Right atrium auricular region (tissue), 2 donors: ENCODE results near the gene GPRC5C. TPM values are rescaled to one million over a fixed set of nuclear protein-coding genes. Genes with fewer than 3 reads are reported as not detected.
"Not testable (repeated sequence)": the region's sequence is repeated elsewhere in the genome, so short reads cannot be mapped to it uniquely, and the experiment has no call there.

Experiments
- DNase-seq: peaks from one replicate; pipeline ENCODE4 v3.0.0-alpha.2; 2019; ENCODE audit warnings: low spot score
- H3K27ac ChIP-seq, 2 donors: fragments of 200-600 bp; sonication (generic); 1 replicate in 1 of 2; 2 replicates in 1 of 2; pipeline ENCODE4 v1.5.1; 2016 to 2019
- H3K27me3 ChIP-seq, 2 donors: fragments of 200-600 bp; sonication (generic); one replicate each; pipeline versions ENCODE4 v1.5.1 to v1.6.0; 2017 to 2019
- H3K36me3 ChIP-seq: fragments of 200-600 bp; sonication (generic); one replicate; pipeline ENCODE4 v1.5.1; 2016
- H3K4me1 ChIP-seq, 2 donors: fragments of 200-600 bp; sonication (generic); one replicate each; pipeline versions ENCODE4 v1.5.1 to v1.6.0; 2017 to 2019
- H3K4me3 ChIP-seq, 2 donors: fragments of 200-600 bp; sonication (generic); 1 replicate in 1 of 2; 2 replicates in 1 of 2; pipeline ENCODE4 v1.5.1; 2017 to 2019; ENCODE audit warnings: mild to moderate bottlenecking in 1 of 2, moderate library complexity in 1 of 2
- H3K9me3 ChIP-seq, 2 donors: fragments of 200-600 bp; sonication (generic); one replicate each; pipeline ENCODE4 v1.5.1; 2019
- total RNA-seq, 2 donors: library from RNA; depleted of rRNA; stranded (reverse); fragments of >200 nt; gene quantifications; one replicate each; pipeline ENCODE4 v1.1.0, GENCODE V29; 2016
- TF ChIP-seq, protein P1 (sequence below), 2 donors: fragments of 200-600 bp; sonication (generic); IDR thresholded peaks; one replicate each; pipeline ENCODE4 v1.5.1; 2019; ENCODE audit warnings: antibody characterized with exemption in 2 of 2

Gene GPRC5C
- total RNA-seq, 2 donors from 2014 or later = 39.0 to 48.0 TPM

GRCh38 chr17:74481621-74482020, 49.7 kb downstream of the GPRC5C start:
- TF ChIP-seq, protein P1, sequence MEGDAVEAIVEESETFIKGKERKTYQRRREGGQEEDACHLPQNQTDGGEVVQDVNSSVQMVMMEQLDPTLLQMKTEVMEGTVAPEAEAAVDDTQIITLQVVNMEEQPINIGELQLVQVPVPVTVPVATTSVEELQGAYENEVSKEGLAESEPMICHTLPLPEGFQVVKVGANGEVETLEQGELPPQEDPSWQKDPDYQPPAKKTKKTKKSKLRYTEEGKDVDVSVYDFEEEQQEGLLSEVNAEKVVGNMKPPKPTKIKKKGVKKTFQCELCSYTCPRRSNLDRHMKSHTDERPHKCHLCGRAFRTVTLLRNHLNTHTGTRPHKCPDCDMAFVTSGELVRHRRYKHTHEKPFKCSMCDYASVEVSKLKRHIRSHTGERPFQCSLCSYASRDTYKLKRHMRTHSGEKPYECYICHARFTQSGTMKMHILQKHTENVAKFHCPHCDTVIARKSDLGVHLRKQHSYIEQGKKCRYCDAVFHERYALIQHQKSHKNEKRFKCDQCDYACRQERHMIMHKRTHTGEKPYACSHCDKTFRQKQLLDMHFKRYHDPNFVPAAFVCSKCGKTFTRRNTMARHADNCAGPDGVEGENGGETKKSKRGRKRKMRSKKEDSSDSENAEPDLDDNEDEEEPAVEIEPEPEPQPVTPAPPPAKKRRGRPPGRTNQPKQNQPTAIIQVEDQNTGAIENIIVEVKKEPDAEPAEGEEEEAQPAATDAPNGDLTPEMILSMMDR (IDR thresholded peaks at IDR 0.05) = no peak
- no peaks in the 10 kb centered on the region for H3K27me3 ChIP-seq
- no peak overlapping the region for H3K27ac ChIP-seq
- H3K9me3 ChIP-seq = no peaks in the 10 kb centered on the region
- no peaks in the 10 kb centered on the region for H3K4me1 ChIP-seq
- H3K4me3 ChIP-seq = no peak overlapping the region
- DNase-seq = no peak
- no peaks in the 10 kb centered on the region for H3K36me3 ChIP-seq

DNA sequence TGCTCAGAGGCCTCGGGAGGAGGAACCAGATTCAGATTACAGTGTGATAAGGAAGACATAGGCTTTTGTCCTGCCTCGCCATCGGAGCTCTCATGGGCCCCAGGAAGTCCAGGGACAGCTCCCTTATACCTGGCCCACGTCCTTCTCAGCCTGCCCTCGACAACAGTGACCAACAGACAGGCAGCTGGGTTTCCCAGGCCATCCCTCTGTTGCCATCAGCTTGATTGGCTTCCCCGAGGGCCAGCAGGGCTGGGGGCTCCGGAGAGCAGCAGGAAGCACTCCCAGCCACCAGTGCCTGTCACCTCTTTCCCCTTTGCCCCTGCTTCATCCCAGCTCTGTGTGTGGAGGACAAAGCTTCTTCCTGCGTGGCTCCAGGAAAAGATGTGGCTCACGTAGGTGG, 52.2 kb downstream of the GPRC5C start:
- Histone ChIP-seq H3K27me3 (no peaks in the 10 kb centered on the region), H3K36me3 (no peaks in the 10 kb centered on the region), H3K4me3 (no peak overlapping the region), H3K9me3 (no peaks in the 10 kb centered on the region), H3K27ac (no peak overlapping the region), H3K4me1 (no peaks in the 10 kb centered on the region)
- TF ChIP-seq, protein P1 (IDR thresholded peaks at IDR 0.05) = no peak
- DNase-seq = no peak

DNA sequence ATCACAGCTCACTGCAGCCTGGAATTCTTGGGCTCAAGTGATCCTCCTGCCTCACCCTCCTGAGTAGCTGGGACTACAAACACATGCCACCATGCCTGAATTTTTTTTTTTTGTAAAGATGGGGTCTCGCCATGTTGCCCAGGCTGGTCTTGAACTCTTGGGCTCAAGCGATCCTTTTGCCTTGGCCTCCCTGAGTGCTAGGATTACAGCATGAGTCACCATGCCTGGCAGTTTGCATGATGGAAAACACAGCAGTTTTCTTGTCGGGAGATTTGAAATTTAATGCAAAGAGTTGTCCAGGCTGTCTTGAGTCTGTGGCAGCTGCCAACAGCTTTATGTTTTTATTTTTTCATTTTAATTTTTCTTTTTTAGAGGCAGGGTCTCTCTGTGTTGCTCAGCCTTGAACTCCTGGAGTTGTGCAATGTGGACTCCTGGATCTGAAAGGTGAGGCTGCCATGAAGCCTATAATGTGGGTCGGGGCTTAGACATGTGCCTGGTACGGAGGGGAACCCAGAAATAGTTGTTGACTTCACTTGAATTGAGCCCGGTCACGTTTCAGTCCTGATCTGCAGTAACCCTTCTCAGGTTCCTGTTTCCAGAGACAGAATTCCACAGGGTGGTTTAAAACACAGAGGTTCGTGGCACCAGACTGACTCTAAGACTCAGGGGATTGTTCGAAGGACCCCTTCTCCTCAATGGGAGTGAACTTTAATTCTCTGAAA, 53.3 kb downstream of the GPRC5C start:
- Histone ChIP-seq H3K27me3 (no peaks in the 10 kb centered on the region), H3K27ac (no peak overlapping the region), H3K36me3 (no peaks in the 10 kb centered on the region), H3K4me3 (no peak overlapping the region), H3K9me3 (no peaks in the 10 kb centered on the region), H3K4me1 (no peaks in the 10 kb centered on the region)
- TF ChIP-seq, protein P1 (IDR thresholded peaks at IDR 0.05) = no peak
- DNase-seq = no peak

DNA sequence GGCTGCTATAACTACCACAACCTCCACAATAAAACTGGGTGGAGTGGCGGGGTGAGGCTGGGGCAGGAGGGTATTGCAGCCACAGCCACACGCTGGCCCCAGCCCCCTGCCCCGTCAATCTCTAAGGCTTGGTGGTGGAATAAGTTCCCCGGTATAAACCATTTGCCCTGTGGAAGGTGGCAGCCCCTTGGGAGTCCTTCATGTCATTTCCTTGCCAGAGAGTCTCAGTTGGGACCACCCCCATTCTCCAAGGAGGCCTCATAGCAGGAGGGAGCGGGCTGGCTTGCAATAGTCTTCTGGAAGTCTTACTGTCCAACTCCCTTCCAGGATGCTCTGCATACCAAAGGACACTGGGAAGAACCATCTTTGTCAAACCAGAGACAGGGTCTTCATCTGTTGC, 54.0 kb downstream of the GPRC5C start:
- TF ChIP-seq, protein P1 (IDR thresholded peaks at IDR 0.05) = no peak
- Histone ChIP-seq H3K9me3 (no peaks in the 10 kb centered on the region), H3K36me3 (no peaks in the 10 kb centered on the region), H3K4me1 (no peaks in the 10 kb centered on the region), H3K4me3 (no peak overlapping the region), H3K27me3 (no peaks in the 10 kb centered on the region), H3K27ac (no peak overlapping the region)
- no peak for DNase-seq

DNA sequence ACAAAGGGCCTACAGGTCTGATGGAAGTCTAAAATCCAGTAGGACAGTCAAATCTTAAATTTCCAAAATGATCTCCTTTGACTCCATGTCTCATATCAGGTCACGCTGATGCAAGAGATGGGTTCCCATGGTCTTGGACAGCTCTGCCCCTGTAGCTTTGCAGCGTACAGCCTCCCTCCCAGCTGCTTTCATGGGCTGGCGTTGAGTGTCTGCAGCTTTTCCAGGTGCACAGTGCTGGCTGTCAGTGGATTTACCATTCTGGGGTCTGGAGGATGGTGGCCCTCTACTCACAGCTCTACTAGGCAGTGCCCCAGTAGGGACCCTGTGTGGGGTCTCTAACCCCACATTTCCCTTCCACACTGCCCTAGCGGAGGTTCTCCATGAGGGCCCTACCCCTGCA, 56.4 kb downstream of the GPRC5C start:
- H3K4me1 ChIP-seq, DNase-seq, H3K36me3 ChIP-seq, H3K27ac ChIP-seq, H3K27me3 ChIP-seq, H3K9me3 ChIP-seq, H3K4me3 ChIP-seq: not testable (repeated sequence)

DNA sequence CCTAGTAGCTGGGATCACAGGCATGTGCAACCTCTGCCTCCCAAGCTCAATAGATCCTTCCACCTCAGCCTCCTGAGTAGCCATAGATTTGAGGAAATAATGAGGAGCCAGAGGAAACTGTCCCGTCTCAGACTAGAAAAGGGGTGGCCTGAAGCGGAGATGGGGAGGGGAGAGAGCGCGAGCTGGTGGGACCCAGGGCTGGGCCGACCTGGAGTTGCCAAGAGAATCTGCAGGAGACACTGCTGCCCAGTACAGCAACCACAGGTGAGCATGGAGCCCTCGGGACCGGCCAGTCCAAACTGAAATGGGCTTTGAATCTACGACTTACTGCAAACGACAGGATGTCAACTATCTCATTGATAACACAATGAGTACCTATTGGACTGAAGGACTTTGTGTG, 58.8 kb downstream of the GPRC5C start:
- no peak for DNase-seq
- H3K4me3 ChIP-seq = no peak overlapping the region

More for the DNA sequence above, 58.8 kb downstream of the GPRC5C start:
- H3K9me3 ChIP-seq = no peaks in the 10 kb centered on the region
- H3K27me3 ChIP-seq = no peaks in the 10 kb centered on the region
- H3K4me1 ChIP-seq = no peaks in the 10 kb centered on the region
- H3K27ac ChIP-seq = no peak overlapping the region
- no peaks in the 10 kb centered on the region for H3K36me3 ChIP-seq
- TF ChIP-seq, protein P1 (IDR thresholded peaks at IDR 0.05) = no peak
